Neural progenitor cell (in vitro differentiated cells): ENCODE data around the gene TP53BP1.

Experiments used
- EZH2 ChIP-seq: fragments of 200-600 bp; sonication (generic); IDR thresholded peaks from 2 replicates; pipeline ENCODE4 v1.6.1; 2017; ENCODE audit warnings: antibody characterized with exemption, mild to moderate bottlenecking, moderate library complexity
- TF ChIP-seq, protein P1 (sequence below): fragments of 200-600 bp; sonication (generic); IDR thresholded peaks from 2 replicates; pipeline ENCODE4 v1.5.1; 2017; ENCODE audit warnings: antibody characterized with exemption, mild to moderate bottlenecking

DNA sequence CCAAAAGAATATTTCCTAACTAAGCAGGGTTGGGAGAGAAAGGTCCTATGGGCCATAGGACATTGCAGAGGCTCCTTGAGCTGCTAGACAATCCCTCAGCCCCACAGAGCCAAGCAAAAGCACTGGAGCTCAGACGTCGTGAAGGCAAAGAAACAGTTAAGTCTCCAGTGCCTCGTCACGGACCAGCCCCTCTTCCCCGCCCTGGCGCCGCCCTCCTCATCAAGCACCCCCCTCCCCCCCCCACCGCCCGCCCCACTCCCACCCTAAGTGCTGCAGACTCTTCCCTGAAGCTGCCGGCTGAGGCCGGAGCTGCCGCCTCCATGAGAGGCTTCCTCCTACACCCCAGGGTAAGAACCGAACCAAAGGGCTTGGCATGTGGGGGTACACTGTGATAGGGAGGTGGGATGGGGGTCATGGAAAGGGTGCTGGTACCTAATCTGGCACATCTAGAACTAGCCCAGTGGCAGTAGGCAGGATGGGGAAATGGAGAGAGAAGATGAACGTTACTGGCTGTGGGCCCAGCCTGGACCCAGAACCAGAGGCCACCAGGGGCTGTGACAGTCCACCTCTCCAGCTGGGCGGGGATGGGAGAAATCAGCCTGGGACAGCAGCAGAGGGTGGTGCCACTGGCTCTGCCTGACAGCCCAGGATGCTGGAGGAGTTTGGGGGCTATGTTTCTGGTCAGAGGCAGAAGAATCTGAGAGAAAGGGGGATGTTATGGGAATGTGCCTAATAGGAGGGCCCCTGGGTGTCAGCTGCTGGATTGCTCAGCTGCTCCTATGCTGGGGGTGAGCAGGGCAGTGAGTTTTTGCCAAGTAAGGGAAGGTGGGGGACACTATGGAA is 24.6 kb upstream of the TP53BP1 start, which contains the start of gene MAP1A:
- TF ChIP-seq, protein P1, sequence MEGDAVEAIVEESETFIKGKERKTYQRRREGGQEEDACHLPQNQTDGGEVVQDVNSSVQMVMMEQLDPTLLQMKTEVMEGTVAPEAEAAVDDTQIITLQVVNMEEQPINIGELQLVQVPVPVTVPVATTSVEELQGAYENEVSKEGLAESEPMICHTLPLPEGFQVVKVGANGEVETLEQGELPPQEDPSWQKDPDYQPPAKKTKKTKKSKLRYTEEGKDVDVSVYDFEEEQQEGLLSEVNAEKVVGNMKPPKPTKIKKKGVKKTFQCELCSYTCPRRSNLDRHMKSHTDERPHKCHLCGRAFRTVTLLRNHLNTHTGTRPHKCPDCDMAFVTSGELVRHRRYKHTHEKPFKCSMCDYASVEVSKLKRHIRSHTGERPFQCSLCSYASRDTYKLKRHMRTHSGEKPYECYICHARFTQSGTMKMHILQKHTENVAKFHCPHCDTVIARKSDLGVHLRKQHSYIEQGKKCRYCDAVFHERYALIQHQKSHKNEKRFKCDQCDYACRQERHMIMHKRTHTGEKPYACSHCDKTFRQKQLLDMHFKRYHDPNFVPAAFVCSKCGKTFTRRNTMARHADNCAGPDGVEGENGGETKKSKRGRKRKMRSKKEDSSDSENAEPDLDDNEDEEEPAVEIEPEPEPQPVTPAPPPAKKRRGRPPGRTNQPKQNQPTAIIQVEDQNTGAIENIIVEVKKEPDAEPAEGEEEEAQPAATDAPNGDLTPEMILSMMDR: no peak
- no peak for TF ChIP-seq EZH2
